DMS 273 (cell line): Measurements from ENCODE around the gene SLC15A4.

Experiments
- DNase-seq: peaks from one replicate; lab custom pipeline; 2025; ENCODE audit not compliant: unreplicated experiment; lab: John Stamatoyannopoulos, UW

Gene SLC15A4

GRCh38 chr12:128794661-128795529 is 28.9 kb downstream of the SLC15A4 start:
- no peak for DNase-seq

DNA sequence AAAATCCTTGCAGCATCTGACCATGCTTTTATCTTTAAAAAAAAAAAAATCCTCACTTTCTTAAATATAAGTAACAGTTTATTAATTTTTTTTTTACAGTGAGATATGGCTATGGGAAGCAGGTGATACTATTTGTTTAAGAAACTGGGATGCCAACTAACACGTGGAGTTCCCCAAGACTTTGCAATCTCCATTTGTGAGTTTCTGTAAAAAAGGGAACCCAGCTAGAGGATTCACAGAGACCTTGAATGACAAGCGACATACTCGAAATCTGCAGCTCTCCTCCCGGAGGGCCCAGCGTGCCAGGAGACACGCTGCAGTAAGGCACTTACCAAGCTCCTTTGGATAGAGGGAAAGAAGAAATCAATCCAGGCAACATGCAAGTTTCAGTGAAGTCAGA is 30.1 kb downstream of the SLC15A4 start:
- DNase-seq: no peak

- no peak for DNase-seq
Observed at GRCh38 chr12:128792881-128793280, 30.9 kb downstream of the SLC15A4 start.

DNA sequence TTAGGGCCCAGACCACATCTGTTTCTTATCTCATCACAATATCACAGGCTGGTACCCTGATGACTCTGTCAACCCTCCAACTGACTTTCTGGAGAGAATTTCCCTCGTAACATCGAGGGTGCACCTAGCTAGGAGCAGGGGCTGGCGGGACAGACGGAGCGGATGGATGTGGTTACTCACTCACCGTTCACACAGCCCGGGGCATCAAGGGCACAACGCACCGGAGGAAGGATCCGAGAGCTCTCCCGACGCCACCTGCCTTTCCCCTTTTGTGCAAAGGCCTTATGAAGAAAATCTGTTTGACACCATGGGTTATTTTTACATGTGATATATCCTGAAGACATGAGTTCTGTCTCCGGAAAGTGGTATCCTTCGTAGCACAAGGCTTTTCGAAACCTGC is 31.4 kb downstream of the SLC15A4 start:
- DNase-seq: no peak

DNA sequence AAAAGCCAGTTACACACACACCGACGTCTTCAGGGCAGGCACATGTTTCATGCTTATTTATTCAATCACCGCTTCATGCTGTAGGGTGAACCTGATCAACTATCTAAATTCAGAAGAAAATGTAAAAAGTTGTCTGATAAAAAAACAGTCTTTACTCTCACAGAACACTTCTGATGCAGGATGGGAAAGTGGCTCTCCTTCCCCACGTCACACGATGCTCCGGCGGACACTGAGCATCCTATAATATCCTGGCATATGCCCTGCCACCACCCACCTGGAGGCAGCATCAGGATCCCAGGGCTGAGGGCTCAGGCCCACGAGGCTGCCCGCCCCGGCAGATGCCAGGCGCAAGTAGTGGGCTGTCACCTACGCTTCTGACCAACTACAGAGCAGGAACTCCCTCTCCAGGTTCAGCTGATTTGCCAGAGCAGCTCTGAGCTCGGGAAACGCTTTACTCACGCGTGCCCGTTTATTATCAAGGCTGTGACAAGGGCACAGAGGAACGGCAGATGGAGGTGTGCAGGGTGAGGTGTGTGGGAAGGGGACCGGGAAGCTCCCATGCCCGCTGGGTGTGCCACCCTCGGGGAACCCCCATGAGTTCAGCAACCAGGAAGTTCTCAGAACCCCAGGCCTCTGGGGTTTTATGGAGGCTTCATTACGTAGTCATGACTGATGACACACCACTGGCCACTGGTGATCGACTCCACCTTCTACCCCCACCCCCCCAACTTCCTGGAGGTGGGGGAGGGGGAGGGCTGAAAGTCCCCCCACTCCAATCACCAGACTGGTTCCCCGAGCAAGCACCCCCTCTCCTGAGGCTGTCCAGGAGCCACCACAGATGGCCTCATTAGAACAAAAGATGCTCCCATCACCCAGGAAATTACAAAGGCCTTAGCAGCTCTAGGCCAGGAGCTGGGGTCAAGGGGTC is 32.1 kb downstream of the SLC15A4 start:
- no peak for DNase-seq

- no peak for DNase-seq
Observed at GRCh38 chr12:128790653-128791373, 32.9 kb downstream of the SLC15A4 start.

GRCh38 chr12:128790221-128790620 is 33.5 kb downstream of the SLC15A4 start:
- no peak for DNase-seq

GRCh38 chr12:128789356-128789929 is 34.3 kb downstream of the SLC15A4 start:
- no peak for DNase-seq

- no peak for DNase-seq
Observed at GRCh38 chr12:128787827-128788226, 35.9 kb downstream of the SLC15A4 start.

DNA sequence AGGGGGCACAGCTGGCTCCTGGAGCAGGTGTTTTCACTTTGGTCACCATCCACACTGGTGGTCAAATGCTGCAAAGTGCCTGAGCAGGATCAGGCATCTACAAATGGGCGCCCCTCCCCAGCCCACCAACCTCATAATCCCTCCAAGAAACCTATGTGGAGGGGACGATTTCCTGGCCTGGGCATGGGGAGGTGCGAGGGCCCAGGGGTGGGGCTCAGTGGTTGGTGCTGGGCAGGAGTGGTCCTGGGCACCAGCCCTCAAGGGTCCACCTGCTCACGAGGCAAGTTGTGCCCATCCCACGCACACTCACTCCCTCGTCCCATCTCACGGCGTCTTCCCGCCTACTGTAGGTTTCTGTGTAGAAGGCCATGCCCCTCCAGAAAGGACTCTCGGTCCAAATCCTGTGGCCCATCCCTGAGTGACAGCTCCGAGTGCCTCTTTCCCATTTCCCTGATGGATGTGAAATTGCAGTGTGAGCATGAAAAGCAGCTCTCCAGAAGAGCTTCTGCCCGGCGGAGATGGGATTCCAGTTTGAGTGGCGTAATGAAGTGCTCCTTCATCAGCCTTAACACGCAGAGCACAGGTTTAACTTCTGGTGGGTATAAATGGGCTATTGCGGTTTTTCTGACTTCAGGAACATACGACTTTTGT is 36.9 kb downstream of the SLC15A4 start:
- no peak for DNase-seq

GRCh38 chr12:128784030-128784760 is 39.6 kb downstream of the SLC15A4 start:
- no peak for DNase-seq

GRCh38 chr12:128783129-128783574 is 40.6 kb downstream of the SLC15A4 start:
- DNase-seq: no peak

DNA sequence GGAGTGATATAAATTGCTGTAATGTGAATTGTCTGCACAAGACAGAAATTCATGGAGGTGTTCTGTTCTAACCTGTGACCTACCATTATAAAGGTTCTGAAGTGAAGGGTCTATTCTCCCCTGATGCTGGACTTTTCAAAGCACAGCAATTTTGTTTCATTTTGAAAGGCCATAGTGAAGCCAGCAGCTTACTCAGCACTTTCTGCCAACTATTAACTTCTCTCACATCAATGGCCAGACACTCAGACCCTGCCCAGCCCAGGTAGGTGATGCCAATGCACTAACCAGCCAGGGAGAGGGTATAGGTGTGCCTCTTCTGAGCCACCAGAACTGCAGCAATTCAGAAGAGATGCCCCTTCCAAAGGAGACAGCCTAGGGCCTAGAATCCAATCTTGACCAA is 43.9 kb downstream of the SLC15A4 start:
- DNase-seq: no peak

GRCh38 chr12:128772249-128772648 is 51.5 kb downstream of the SLC15A4 start:
- DNase-seq: no peak

DNA sequence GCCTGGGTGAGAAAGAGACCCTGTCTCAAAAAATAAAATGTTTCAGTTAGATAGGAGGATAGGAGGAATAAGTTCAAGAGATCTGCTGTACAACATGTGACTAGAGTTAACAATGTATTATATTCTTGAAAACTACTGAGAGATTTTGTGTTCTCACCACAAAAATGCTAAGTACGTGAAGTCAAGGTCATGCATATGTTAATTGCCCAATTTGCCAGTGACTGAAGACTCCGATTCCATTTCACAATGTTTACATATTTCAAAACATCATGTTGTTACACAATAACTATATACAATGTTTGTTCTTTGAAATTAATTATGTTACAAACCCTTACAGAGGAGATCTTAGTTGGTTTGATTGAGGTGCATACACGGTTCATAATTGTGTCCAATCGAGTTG is 52.1 kb downstream of the SLC15A4 start:
- DNase-seq: no peak

DNA sequence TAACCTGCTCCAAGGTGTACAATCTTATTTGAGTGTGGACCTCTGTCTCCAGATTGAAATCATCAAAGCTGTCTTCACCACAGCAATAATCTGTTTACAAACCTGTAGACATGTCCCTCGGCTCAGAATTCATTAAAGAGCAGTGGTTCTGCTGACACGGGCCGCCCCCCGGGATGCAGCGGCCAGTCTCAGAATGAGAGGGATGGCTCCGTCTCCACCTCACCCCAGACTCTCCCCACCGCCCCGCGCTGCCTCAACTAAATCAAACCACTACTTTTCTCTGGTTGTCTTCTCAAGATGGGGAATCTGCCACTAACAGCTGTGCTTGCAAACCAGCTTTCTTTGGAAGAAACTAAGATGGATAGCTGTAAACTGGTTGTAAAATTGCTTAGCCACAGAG is 56.2 kb downstream of the SLC15A4 start:
- DNase-seq: no peak

DNA sequence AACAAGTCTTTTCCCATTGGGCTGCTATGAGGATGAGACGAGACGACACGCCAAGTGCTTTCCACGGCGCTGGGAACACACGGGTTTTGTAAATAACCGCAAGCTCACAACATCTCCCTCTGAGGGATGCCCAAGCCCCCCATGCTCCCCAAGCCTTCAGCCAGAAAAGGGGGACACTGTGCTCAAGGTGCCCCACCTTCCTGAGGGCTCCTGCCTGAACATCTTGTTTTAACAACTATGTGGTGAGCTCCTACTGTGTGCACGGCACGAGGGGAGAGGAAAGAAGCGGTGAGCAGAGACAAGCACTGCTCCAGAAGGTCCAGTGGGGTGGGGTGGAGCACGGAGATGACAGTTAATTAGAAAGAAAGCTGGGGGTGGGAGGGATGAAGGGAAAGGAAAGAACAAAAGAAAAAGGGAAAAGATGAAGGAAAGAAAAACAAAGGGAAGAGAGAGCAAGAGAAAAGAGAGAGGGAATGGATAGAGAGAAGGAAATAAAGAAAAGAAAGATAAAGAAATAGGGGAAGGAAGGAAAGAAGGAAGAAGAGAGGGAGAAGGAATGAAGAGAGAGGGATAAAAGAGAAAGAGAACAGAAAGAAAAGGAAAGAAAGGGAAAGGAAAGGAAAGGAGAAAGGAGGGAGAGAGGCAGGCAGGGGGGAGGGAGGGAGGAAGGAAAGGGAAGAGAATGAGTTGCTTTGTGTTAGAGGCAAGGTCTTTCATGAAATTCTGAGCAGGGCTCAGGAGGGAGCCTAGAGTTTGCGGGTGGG is 56.8 kb downstream of the SLC15A4 start:
- no peak for DNase-seq

DNA sequence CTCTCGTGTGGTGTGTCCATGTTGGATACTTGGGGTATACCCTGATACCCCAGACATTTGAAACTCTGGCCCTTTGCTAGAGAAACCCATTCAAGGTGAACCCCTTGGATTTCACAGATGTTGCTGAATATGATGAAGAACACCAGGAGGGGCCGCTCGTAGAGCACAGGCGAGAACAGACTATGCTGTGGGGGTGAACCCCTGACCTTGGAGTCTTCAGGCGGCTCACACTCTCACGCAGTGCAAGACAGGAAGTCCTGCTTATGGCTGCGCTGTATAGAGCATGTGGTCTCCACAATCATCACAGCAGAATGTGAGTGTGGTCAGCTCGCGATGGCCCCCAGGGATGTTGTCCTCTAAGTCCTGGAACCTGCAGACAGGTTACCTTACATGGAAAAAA is 60.4 kb downstream of the SLC15A4 start:
- DNase-seq: no peak

DNA sequence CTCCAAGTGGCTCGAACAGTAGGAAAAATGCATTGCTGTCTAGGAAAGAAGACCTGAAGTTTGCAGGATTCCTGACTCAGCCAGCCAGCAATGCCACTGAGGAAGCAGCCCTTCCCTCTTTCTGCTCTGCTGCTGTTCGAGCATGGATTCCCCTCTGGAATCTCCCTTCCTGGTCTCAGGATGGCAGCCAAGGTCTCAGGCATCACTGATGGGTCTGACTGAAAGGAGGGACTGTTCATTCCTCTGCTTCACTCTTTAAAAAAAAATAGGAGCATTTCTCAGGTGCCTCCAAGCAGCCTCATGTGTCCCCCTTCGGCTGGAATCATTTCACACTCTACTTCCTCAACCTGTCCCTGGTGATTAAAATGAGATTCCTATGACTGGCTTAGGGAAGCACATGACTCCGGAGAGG is 62.4 kb downstream of the SLC15A4 start:
- no peak for DNase-seq
